Mucosa of stomach (tissue), 1 donor: ENCODE measurements around the gene MX2.
"Not testable (repeated sequence)": the region's sequence is repeated elsewhere in the genome, so short reads cannot be mapped to it uniquely, and the experiment has no call there.

ENCODE experiments used
- H3K27me3 ChIP-seq: one replicate; pipeline ENCODE4 v1.7.0; 2013; ENCODE audit warnings: mild to moderate bottlenecking, low read length; ENCODE audit not compliant: control insufficient read depth, insufficient read depth
- H3K36me3 ChIP-seq: one replicate; pipeline ENCODE4 v1.7.0; 2013; ENCODE audit warnings: low read length; ENCODE audit not compliant: control insufficient read depth, insufficient read depth
- H3K4me1 ChIP-seq: one replicate; pipeline ENCODE4 v1.7.0; 2013; ENCODE audit warnings: mild to moderate bottlenecking, low read length; ENCODE audit not compliant: control insufficient read depth, insufficient read depth
- H3K4me3 ChIP-seq: one replicate; pipeline ENCODE4 v1.7.0; 2013; ENCODE audit warnings: low read length
- H3K9ac ChIP-seq: one replicate; pipeline ENCODE4 v1.7.0; 2013; ENCODE audit warnings: mild to moderate bottlenecking, low read length, moderate library complexity
- H3K9me3 ChIP-seq: one replicate; pipeline ENCODE4 v1.7.0; 2013; ENCODE audit warnings: mild to moderate bottlenecking, low read length, moderate library complexity; ENCODE audit not compliant: control insufficient read depth
- donor health status: Pancreatic carcinoma.

Gene MX2

DNA sequence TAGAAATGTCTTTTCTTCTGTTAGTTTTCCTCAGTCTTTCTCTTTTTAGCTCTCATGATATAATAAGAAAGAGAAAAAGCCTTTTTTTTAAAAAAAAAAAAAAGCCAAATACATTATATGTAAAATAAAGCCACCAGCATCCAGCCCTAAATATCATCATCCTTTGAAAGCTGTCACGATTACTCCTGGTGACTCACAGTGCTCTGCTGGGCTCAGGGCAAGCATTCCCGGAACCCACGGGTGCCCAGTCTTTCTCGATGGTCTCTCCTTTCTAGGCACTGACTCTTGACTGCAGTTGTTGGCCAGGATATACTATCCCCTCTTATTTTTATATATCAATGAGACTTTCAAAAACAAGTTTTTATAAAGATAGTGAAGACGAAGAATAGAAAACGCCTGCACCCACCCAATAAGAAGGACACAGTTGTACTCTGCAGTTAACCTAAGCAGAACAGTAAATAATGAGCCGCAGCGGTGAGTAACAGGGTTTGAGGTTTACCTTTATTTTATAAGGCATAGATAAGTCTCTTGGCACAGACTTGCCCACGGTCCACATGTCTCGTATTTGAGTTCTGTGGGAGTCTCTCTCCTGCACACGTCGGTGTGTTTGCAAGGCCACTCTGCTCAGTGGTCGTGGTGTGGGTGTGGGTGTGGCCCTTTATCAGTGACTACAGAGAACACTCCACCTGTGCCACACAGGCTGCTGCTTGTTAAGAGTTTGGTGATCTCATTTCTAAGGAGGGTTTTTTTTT is 15.7 kb upstream of the MX2 start:
- H3K4me3 ChIP-seq: no peak overlapping the region
- no peaks in the 10 kb centered on the region for H3K27me3 ChIP-seq
- H3K4me1 ChIP-seq: peaks cover 26% of the 10 kb centered on the region
- H3K9ac ChIP-seq: peak overlapping the region; percentile 40
- H3K36me3 ChIP-seq: no peaks in the 10 kb centered on the region
- H3K9me3 ChIP-seq: no peaks in the 10 kb centered on the region

- no peaks in the 10 kb centered on the region for H3K36me3 ChIP-seq
- H3K9me3 ChIP-seq: no peaks in the 10 kb centered on the region
- H3K9ac ChIP-seq: peak overlapping the region; percentile 40
- H3K27me3 ChIP-seq: no peaks in the 10 kb centered on the region
- H3K4me3 ChIP-seq: no peak overlapping the region
- H3K4me1 ChIP-seq: peaks cover 26% of the 10 kb centered on the region
These were observed 15.1 kb upstream of the MX2 start for GRCh38 chr21:41346758-41347157.

DNA sequence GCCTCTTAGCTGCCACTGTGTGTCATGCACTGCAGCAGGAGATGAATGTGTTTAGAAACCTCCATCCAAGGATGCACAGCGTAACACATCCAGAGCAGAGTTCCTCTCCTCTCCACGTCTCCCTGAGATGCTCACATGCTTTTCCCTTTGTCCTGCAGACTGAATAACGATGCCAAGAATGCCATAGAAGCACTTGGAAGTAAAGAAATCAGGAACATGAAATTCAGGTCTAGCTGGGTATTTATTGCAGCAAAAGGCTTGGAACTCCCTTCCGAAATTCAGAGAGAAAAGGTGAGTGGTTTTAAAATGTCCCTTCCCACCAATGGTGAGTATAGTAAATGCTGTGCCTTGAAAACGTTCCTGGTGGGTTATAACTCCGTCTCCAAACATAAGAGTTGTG is 13.4 kb upstream of the MX2 start:
- Histone ChIP-seq H3K4me3 (no peak overlapping the region), H3K36me3 (no peaks in the 10 kb centered on the region), H3K4me1 (peaks cover 26% of the 10 kb centered on the region), H3K27me3 (no peaks in the 10 kb centered on the region), H3K9ac (no peak overlapping the region), H3K9me3 (no peaks in the 10 kb centered on the region)

DNA sequence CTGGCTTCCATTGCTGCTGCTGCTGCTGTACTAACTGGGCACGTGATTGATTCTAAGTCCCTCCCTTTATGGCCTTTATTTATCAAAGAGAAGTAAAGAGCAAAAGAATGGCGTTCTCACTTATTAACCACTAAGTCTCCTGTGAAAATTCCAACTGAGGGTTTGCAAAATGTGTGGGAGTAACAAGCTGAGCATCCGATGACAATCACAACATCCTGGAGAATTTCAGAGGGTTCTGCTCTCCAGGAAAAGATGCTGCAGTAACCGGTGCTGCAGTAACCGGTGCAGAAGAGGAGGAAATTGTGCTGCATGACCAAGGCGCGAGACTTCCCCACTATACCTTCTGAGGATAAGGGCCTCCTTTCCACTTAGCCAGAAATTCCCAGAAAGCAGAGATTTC is 12.7 kb upstream of the MX2 start:
- Histone ChIP-seq H3K4me1 (peaks cover 26% of the 10 kb centered on the region), H3K4me3 (no peak overlapping the region), H3K9me3 (no peaks in the 10 kb centered on the region), H3K36me3 (no peaks in the 10 kb centered on the region), H3K27me3 (no peaks in the 10 kb centered on the region), H3K9ac (no peak overlapping the region)

DNA sequence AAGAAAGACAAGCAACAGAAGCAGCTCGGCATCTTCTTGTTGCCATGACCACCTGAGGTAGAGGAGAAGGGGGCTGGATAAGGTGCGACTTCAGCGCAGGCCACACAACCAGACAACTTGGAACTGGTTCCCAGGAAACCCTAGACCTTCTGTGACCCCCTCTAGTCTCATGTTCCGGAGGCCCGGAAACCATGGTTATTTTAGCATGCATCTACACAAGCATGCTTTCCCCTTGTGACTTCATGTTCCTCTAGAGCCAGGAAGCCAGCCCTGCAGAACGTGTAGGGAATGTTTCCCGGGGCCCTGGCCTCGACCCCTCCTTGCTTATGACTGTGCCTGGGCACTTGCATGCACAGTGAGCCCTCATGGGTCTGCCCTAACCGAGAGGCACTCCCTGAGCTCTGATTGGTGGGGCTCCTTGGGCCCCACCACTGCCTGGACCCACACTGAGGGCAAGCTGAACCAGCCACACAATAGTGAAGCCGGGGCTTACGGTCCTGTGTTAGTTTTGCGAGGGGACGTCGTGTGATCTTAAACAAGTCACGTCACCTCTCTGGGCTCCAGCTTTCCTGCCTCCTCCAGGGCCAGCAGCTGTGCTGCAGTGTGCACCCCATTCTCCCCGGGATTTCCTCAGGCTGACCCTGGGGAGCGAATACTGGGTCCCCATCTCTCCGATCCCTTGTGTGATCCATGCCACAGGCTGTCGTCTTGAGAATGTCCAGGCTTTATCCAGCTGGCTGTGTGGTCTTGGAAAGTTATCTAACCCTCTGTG is 12.0 kb upstream of the MX2 start:
- Histone ChIP-seq H3K4me1 (peaks cover 24% of the 10 kb centered on the region), H3K27me3 (no peaks in the 10 kb centered on the region), H3K9me3 (no peaks in the 10 kb centered on the region), H3K36me3 (no peaks in the 10 kb centered on the region), H3K9ac (no peak overlapping the region), H3K4me3 (no peak overlapping the region)

DNA sequence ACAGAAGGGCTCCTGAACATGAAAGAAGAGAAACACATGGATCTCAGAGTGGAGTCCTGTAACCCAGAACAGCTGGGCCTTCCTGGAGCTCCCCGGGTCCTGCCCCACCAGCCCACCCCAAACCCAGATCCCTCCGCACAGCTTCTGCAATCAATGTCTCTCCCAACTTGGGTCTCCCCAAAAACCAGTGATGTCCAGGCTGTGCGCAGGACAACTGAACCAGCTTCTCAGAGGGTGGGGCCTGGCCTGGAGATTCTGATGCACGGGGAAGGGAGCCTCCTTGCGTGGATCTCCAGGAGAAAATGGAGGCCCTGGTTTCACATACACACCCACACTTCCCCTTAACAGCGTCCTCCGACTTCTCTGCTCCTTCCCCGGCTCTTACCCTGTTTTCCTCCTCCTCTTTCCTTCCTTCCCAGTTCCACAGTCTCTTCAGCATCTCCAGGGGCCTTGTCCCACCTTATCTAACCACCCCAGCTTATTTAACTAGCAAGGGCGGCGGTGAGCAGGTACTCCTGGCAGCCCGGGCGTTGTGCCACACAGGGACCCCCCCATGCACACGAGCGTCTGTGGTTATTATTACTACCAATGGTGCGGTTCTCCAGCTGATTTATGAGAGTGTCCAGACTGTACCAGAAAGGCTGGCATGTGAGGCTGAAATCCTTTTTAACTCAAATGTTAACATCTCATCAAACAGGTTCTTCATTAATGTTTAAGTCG is 11.2 kb upstream of the MX2 start:
- no peak overlapping the region for H3K9ac ChIP-seq
- peaks cover 18% of the 10 kb centered on the region for H3K4me1 ChIP-seq
- H3K27me3 ChIP-seq: no peaks in the 10 kb centered on the region
- no peaks in the 10 kb centered on the region for H3K9me3 ChIP-seq
- no peaks in the 10 kb centered on the region for H3K36me3 ChIP-seq
- no peak overlapping the region for H3K4me3 ChIP-seq

GRCh38 chr21:41357546-41357945 is 4.3 kb upstream of the MX2 start:
- Histone ChIP-seq H3K4me3 (no peak overlapping the region), H3K9me3 (no peaks in the 10 kb centered on the region), H3K27me3 (no peaks in the 10 kb centered on the region), H3K4me1 (peaks cover 46% of the 10 kb centered on the region), H3K36me3 (no peaks in the 10 kb centered on the region), H3K9ac (no peak overlapping the region)

DNA sequence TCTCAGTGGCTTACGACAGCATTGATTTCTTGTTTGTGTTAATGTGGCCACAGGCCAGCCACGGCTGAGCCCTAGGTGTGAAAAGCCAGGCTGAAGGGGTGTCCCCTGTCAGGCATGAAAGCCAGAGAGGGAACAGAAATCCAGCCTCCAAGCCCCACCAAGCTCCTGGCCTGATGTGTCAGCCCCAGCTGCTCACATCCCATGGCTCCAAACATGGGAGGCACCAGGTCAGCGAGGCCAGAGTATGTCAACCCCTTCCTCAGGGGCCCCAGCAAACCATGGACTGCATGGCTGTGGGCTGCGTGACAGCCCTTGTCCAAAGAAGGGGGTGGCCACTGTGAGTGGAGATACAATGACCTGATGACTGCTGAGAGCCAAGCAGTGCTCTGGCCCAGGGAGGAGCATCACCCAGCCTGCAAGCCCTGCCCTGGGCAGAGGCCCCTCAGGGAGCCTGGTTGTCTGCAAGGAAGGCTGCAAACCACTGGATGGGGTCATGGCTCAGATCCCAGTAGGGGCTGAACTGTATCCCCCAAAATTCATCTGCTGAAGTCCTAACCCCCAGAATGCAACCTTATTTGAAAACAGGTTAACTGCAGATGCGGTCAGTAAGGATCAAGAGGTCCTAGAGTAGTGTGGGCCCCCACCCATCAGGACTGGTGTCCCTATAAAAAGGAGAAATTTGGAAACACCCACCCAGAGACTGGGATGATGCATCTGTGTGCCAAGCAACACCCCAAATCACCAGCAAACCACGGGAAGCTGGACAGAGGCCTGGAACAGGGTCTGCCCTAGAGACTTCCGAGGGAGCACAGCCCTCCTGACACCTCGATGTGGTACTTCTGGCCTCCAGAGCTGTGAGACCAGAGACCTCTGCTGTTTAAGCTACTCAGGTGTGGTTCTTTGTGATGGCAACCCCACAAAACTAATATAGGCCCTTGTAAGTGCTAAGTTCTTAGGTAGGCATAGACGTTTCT is 3.3 kb upstream of the MX2 start:
- H3K36me3 ChIP-seq: no peaks in the 10 kb centered on the region
- H3K4me3 ChIP-seq: no peak overlapping the region
- H3K4me1 ChIP-seq: peaks cover 55% of the 10 kb centered on the region
- no peak overlapping the region for H3K9ac ChIP-seq
- no peaks in the 10 kb centered on the region for H3K9me3 ChIP-seq
- H3K27me3 ChIP-seq: no peaks in the 10 kb centered on the region

DNA sequence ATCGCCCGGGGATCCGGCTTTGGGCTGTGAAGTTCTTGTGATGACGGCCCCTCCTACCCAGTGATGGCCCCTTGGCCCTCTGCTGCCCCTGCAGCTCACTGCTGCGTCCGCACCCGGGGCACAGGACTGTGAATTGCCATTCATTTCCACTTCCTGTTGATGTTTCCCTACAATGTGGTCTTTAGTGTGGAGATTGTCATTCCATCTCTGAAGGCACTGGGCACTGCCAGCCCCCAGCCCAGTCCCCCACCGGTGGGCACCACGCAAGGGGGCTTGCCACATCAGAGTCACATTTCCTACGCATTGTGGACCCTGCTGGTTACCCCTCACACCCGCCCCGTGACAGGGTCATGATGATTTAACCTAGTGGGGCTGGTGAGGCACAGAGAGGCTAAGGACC is 2.5 kb upstream of the MX2 start:
- H3K4me1 ChIP-seq: peaks cover 63% of the 10 kb centered on the region
- no peaks in the 10 kb centered on the region for H3K36me3 ChIP-seq
- no peaks in the 10 kb centered on the region for H3K9me3 ChIP-seq
- no peak overlapping the region for H3K4me3 ChIP-seq
- H3K9ac ChIP-seq: no peak overlapping the region
- no peaks in the 10 kb centered on the region for H3K27me3 ChIP-seq

DNA sequence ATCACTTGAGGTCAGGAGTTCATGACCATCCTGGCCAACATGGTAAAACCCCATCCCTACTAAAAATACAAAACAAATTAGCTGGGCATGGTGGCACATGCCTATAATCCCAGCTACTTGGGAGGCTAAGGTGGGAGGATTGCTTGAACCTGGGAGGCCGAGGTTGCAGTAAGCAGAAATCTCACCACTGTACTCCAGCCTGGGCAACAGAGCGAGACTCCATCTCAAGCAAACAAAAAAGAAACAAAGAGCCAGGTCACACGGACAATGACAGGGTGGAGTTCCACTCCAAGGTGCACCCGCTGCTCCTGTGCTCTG is 2.1 kb upstream of the MX2 start:
- not testable (repeated sequence) for H3K27me3 ChIP-seq, H3K9me3 ChIP-seq, H3K4me3 ChIP-seq, H3K36me3 ChIP-seq
- Histone ChIP-seq H3K4me1 (peaks cover 64% of the 10 kb centered on the region), H3K9ac (peak overlapping the region; percentile 19)

GRCh38 chr21:41360072-41360821 is 1.6 kb upstream of the MX2 start:
- Histone ChIP-seq H3K27me3 (no peaks in the 10 kb centered on the region), H3K9me3 (no peaks in the 10 kb centered on the region), H3K4me3 (no peak overlapping the region), H3K36me3 (no peaks in the 10 kb centered on the region), H3K4me1 (peaks cover 69% of the 10 kb centered on the region), H3K9ac (peak overlapping the region; percentile 19)
